ENCODE results near the gene ZNF213. TPM values are rescaled to one million over a fixed set of nuclear protein-coding genes. Genes with fewer than 3 reads are reported as not detected.

Gene ZNF213
- total and polyA plus RNA-seq, 2 experiments from 2014 or later: 3.4 to 4.0 TPM

DNA sequence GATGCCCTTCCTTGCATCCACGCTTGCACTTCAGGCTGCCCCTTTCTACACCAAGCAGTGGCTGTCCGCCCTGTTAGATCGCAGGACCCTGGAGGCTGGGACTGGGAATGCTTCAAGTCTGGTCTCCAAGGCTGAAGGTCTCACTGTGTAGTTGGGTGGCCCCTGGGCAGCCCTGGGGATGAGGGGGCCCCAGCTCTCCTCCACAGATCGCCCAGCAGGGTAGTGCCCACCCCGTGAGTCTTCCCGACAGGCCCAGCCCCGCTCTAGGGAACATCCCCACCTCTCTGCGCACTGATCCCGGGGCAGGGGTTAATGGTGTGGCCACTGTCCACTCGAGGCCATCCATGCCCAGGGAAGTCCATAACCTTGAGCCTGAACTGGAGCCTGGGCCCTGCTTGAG, 10.3 kb downstream of the ZNF213 start:
- Histone ChIP-seq H3K36me3 (replicated peaks; ENCODE audit: insufficient read depth, low read depth) (no peaks in the 10 kb centered on the region), H3K4me2 (no peak overlapping the region), H4K20me1 (ENCODE audit: insufficient read depth, poor library complexity, severe bottlenecking) (no peaks in the 10 kb centered on the region), H3K9me3 (ENCODE audit: low read depth) (no peaks in the 10 kb centered on the region), H3K9me2 (replicated peaks; ENCODE audit: insufficient read depth) (no peaks in the 10 kb centered on the region), H3K79me2 (no peaks in the 10 kb centered on the region), H2AFZ (no peak overlapping the region), H3K27me3 (no peaks in the 10 kb centered on the region), H3K4me1 (ENCODE audit: insufficient read depth) (peaks cover 4% of the 10 kb centered on the region), H3K4me3 (no peak overlapping the region), H3K27ac (no peak overlapping the region)
- WGBS (ENCODE audit: low lambda C conversion rate, missing lambda C conversion rate): 92% methylated on average over 10 of the region's 10 CpGs
- no peak for TF ChIP-seq EZH2 (IDR thresholded peaks at IDR 0.05; ENCODE audit: borderline replicate concordance)
- no peak for DNase-seq (ENCODE audit: low spot score)

- Histone ChIP-seq H4K20me1 (ENCODE audit: insufficient read depth, poor library complexity, severe bottlenecking) (no peaks in the 10 kb centered on the region), H3K79me2 (no peaks in the 10 kb centered on the region), H3K27ac (no peak overlapping the region), H3K9me3 (ENCODE audit: low read depth) (no peaks in the 10 kb centered on the region), H3K9me2 (replicated peaks; ENCODE audit: insufficient read depth) (no peaks in the 10 kb centered on the region), H3K27me3 (no peaks in the 10 kb centered on the region), H3K4me2 (no peak overlapping the region), H3K4me1 (ENCODE audit: insufficient read depth) (peaks cover 4% of the 10 kb centered on the region), H3K4me3 (no peak overlapping the region), H3K36me3 (replicated peaks; ENCODE audit: insufficient read depth, low read depth) (no peaks in the 10 kb centered on the region), H2AFZ (no peak overlapping the region)
- 84% methylated on average over 8 of the region's 12 CpGs for WGBS (ENCODE audit: low lambda C conversion rate, missing lambda C conversion rate)
- TF ChIP-seq EZH2 (IDR thresholded peaks at IDR 0.05; ENCODE audit: borderline replicate concordance): no peak
- DNase-seq (ENCODE audit: low spot score): no peak
Measured at GRCh38 chr16:3145660-3146059, 10.8 kb downstream of the ZNF213 start.

DNA sequence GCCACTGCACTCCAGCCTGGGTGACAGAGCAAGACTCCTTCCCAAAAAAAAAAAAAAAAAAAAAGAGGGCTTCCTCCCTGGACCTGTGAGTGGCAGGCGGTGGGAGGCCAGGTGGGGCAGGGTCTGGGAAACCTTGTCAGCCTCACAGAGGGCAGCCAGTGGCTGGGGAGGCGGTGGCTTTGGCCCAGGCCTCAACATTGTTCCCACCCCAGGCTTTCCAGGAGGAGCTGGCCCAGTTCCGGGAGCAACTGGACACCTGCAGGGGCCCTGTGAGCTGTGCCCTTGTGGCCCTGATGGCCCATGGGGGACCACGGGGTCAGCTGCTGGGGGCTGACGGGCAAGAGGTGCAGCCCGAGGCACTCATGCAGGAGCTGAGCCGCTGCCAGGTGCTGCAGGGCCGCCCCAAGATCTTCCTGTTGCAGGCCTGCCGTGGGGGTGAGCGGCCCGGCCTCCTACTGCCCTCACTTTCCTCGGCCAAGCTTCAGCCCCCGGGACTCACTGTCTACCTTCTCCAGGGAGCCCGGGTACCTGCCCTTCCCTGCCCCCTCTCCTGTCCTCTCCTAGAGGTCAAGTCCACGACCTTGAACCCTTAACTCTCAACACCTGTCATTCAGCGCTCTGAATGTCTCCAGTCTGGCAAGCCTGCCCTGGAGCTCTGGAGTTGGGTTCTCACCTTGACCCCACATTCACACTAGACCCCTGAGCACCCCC, 12.4 kb downstream of the ZNF213 start:
- H3K27ac ChIP-seq: no peak overlapping the region
- H3K36me3 ChIP-seq (replicated peaks; ENCODE audit: insufficient read depth, low read depth): no peaks in the 10 kb centered on the region
- no peaks in the 10 kb centered on the region for H3K79me2 ChIP-seq
- no peaks in the 10 kb centered on the region for H3K9me2 ChIP-seq (replicated peaks; ENCODE audit: insufficient read depth)
- peaks cover 4% of the 10 kb centered on the region for H3K4me1 ChIP-seq (ENCODE audit: insufficient read depth)
- H3K4me2 ChIP-seq: no peak overlapping the region
- no peaks in the 10 kb centered on the region for H4K20me1 ChIP-seq (ENCODE audit: insufficient read depth, poor library complexity, severe bottlenecking)
- no peaks in the 10 kb centered on the region for H3K9me3 ChIP-seq (ENCODE audit: low read depth)
- 90% methylated on average over 16 of the region's 16 CpGs for WGBS (ENCODE audit: low lambda C conversion rate, missing lambda C conversion rate)
- no peak overlapping the region for H3K4me3 ChIP-seq
- no peak for DNase-seq (ENCODE audit: low spot score)
- H3K27me3 ChIP-seq: no peaks in the 10 kb centered on the region
- no peak overlapping the region for H2AFZ ChIP-seq
- TF ChIP-seq CTCF (IDR thresholded peaks at IDR 0.05; ENCODE audit: poor library complexity) (no peak), EZH2 (IDR thresholded peaks at IDR 0.05; ENCODE audit: borderline replicate concordance) (no peak), EZH2phosphoT487 (IDR thresholded peaks at IDR 0.05; ENCODE audit: low read depth, severe bottlenecking, unreplicated experiment) (no peak)

GRCh38 chr16:3147757-3148104, 12.9 kb downstream of the ZNF213 start:
- Histone ChIP-seq H3K4me1 (ENCODE audit: insufficient read depth) (peaks cover 4% of the 10 kb centered on the region), H3K9me3 (ENCODE audit: low read depth) (no peaks in the 10 kb centered on the region), H4K20me1 (ENCODE audit: insufficient read depth, poor library complexity, severe bottlenecking) (no peaks in the 10 kb centered on the region), H3K79me2 (no peaks in the 10 kb centered on the region), H2AFZ (no peak overlapping the region), H3K27me3 (no peaks in the 10 kb centered on the region), H3K4me2 (no peak overlapping the region), H3K36me3 (replicated peaks; ENCODE audit: insufficient read depth, low read depth) (no peaks in the 10 kb centered on the region), H3K27ac (no peak overlapping the region), H3K4me3 (no peak overlapping the region), H3K9me2 (replicated peaks; ENCODE audit: insufficient read depth) (no peaks in the 10 kb centered on the region)
- 94% methylated on average over 5 of the region's 5 CpGs for WGBS (ENCODE audit: low lambda C conversion rate, missing lambda C conversion rate)
- no peak for DNase-seq (ENCODE audit: low spot score)
- TF ChIP-seq EZH2 (IDR thresholded peaks at IDR 0.05; ENCODE audit: borderline replicate concordance) (no peak), EZH2phosphoT487 (IDR thresholded peaks at IDR 0.05; ENCODE audit: low read depth, severe bottlenecking, unreplicated experiment) (no peak), CTCF (IDR thresholded peaks at IDR 0.05; ENCODE audit: poor library complexity) (no peak)
